Activated CD8-positive, alpha-beta T cell treated with anti-CD3 and anti-CD28 coated beads for 36 hours (primary cell): ENCODE data around the gene SMOC1. TPM values are rescaled to one million over a fixed set of nuclear protein-coding genes. Genes with fewer than 3 reads are reported as not detected.

ENCODE experiments used
- ATAC-seq: fragments of 200-7000 bp; cut with Tn5 transposase; one replicate; pipeline ENCODE4 v1.10.0; 2021; ENCODE audit warnings: mild to moderate bottlenecking, moderate library complexity
- CTCF ChIA-PET: fragments of 350-600 bp; sonication (Branson Sonifier 250); formaldehyde crosslinking; loops from one replicate; lab custom pipeline; 2021; ENCODE audit warnings: antibody characterized with exemption; lab: Charles Lee
- POLR2A ChIA-PET: fragments of 350-600 bp; sonication (Branson Sonifier 250); formaldehyde crosslinking; loops from one replicate; lab custom pipeline; 2021; ENCODE audit warnings: antibody characterized with exemption; lab: Charles Lee
- DNase-seq: peaks from one replicate; pipeline ENCODE4 v3.0.0-alpha.2; 2020
- H3K27ac Mint-ChIP-seq: one replicate; pipeline ENCODE4 v1.8.0; 2021; ENCODE audit warnings: mild to moderate bottlenecking, mixed read lengths
- H3K27me3 Mint-ChIP-seq: one replicate; pipeline ENCODE4 v1.8.0; 2021; ENCODE audit warnings: mixed read lengths
- H3K36me3 Mint-ChIP-seq: one replicate; pipeline ENCODE4 v1.8.0; 2021; ENCODE audit warnings: low read depth, mixed read lengths
- H3K4me1 Mint-ChIP-seq: one replicate; pipeline ENCODE4 v1.8.0; 2021; ENCODE audit warnings: low read depth, mixed read lengths
- H3K4me3 Mint-ChIP-seq: one replicate; pipeline ENCODE4 v1.8.0; 2021; ENCODE audit warnings: mild to moderate bottlenecking, moderate library complexity, mixed read lengths
- H3K9me3 Mint-ChIP-seq: one replicate; pipeline ENCODE4 v1.8.0; 2021; ENCODE audit warnings: mixed read lengths
- CTCF ChIP-seq: fragments of 200-600 bp; IDR thresholded peaks from one replicate; pipeline ENCODE4 v1.8.0; 2022; ENCODE audit warnings: antibody characterized with exemption, mild to moderate bottlenecking
- intact Hi-C: fragments of 100-400 bp; cut with micrococcal nuclease; formaldehyde crosslinking; loops from one replicate; pipeline ENCODE4 v1.10.0; 2022
- total RNA-seq, 2 experiments: library from RNA; stranded (reverse); gene quantifications; one replicate each; pipeline ENCODE4 v1.2.3, GENCODE V29; 2021

Gene SMOC1
- total RNA-seq, 2 experiments from 2014 or later = not detected

- ChIA-PET CTCF (interaction anchor here (0.7 kb wide), 1 partner anchor 56 kb away, joined by 3 read pairs; no protein-coding TSS in a partner anchor), POLR2A (no interaction called here)
- ATAC-seq (no peak), DNase-seq (no peak)
- no peaks in the 10 kb centered on the region for H3K9me3 Mint-ChIP-seq
- intact Hi-C loops = no loop called here
- H3K36me3 Mint-ChIP-seq = no peaks in the 10 kb centered on the region
- peaks cover 16% of the 10 kb centered on the region for H3K27me3 Mint-ChIP-seq
- no peak for TF ChIP-seq CTCF
- H3K27ac Mint-ChIP-seq = no peak overlapping the region
- no peaks in the 10 kb centered on the region for H3K4me1 Mint-ChIP-seq
- no peak overlapping the region for H3K4me3 Mint-ChIP-seq
These were observed 78.8 kb downstream of the SMOC1 start for GRCh38 chr14:69957986-69958385.

GRCh38 chr14:69959136-69959535 lies 79.9 kb downstream of the SMOC1 start:
- CTCF ChIA-PET = interaction anchor here (1.0 to 1.1 kb wide), 2 partner anchors 56 to 82 kb away, joined by 3 to 4 read pairs; no protein-coding TSS in a partner anchor
- H3K27me3 Mint-ChIP-seq = peaks cover 14% of the 10 kb centered on the region
- no peaks in the 10 kb centered on the region for H3K36me3 Mint-ChIP-seq
- POLR2A ChIA-PET = interaction anchor here (1.3 kb wide), 1 partner anchor 9 kb away, joined by 3 read pairs; no protein-coding TSS in a partner anchor
- H3K9me3 Mint-ChIP-seq = no peaks in the 10 kb centered on the region
- DNase-seq (no peak), ATAC-seq (no peak)
- intact Hi-C loops = no loop called here
- no peaks in the 10 kb centered on the region for H3K4me1 Mint-ChIP-seq
- no peak overlapping the region for H3K27ac Mint-ChIP-seq
- no peak for TF ChIP-seq CTCF
- no peak overlapping the region for H3K4me3 Mint-ChIP-seq

- Mint-ChIP-seq H3K27ac (no peak overlapping the region), H3K27me3 (peaks cover 12% of the 10 kb centered on the region), H3K36me3 (no peaks in the 10 kb centered on the region), H3K4me3 (no peak overlapping the region), H3K4me1 (no peaks in the 10 kb centered on the region), H3K9me3 (no peaks in the 10 kb centered on the region)
- ChIA-PET POLR2A (no interaction called here), CTCF (interaction anchor here (1.0 to 1.1 kb wide), 2 partner anchors 54 to 83 kb away, joined by 3 to 4 read pairs; no protein-coding TSS in a partner anchor)
- intact Hi-C loops = no loop called here
- ATAC-seq = no peak
- DNase-seq = no peak
- no peak for TF ChIP-seq CTCF
These were observed 81.1 kb downstream of the SMOC1 start for GRCh38 chr14:69960296-69960695.

GRCh38 chr14:69963966-69964365 lies 84.8 kb downstream of the SMOC1 start:
- peaks cover 6% of the 10 kb centered on the region for H3K27me3 Mint-ChIP-seq
- H3K9me3 Mint-ChIP-seq = no peaks in the 10 kb centered on the region
- ATAC-seq = no peak
- H3K4me3 Mint-ChIP-seq = no peak overlapping the region
- ChIA-PET POLR2A (no interaction called here), CTCF (no interaction called here)
- DNase-seq = no peak
- TF ChIP-seq CTCF = no peak
- H3K27ac Mint-ChIP-seq = no peak overlapping the region
- intact Hi-C loops = no loop called here
- H3K36me3 Mint-ChIP-seq = no peaks in the 10 kb centered on the region
- H3K4me1 Mint-ChIP-seq = no peaks in the 10 kb centered on the region

- no peaks in the 10 kb centered on the region for H3K9me3 Mint-ChIP-seq
- intact Hi-C loops = no loop called here
- DNase-seq (no peak), ATAC-seq (no peak)
- H3K36me3 Mint-ChIP-seq = no peaks in the 10 kb centered on the region
- H3K27ac Mint-ChIP-seq = no peak overlapping the region
- peaks cover 5% of the 10 kb centered on the region for H3K27me3 Mint-ChIP-seq
- H3K4me3 Mint-ChIP-seq = no peak overlapping the region
- TF ChIP-seq CTCF = no peak
- ChIA-PET POLR2A (interaction anchor here (0.6 kb wide), 1 partner anchor 362 kb away, joined by 3 read pairs; no protein-coding TSS in a partner anchor), CTCF (no interaction called here)
- H3K4me1 Mint-ChIP-seq = no peaks in the 10 kb centered on the region
These were observed 85.6 kb downstream of the SMOC1 start for GRCh38 chr14:69964841-69965240.
